Suprapubic skin (tissue), 3 donors: ENCODE measurements around the gene EPB41.

ENCODE experiments used
- CTCF ChIP-seq, 2 donors: fragments of 200-600 bp in 1 of 2; fragments of 450-650 bp in 1 of 2; sonication (generic) in 1 of 2; IDR thresholded peaks; one replicate each; pipeline ENCODE4 v1.5.1; 2016 to 2019; ENCODE audit warnings: antibody characterized with exemption in 2 of 2, mild to moderate bottlenecking in 1 of 2, moderate library complexity in 1 of 2
- EP300 ChIP-seq: sonication (generic); formaldehyde crosslinking; IDR thresholded peaks from one replicate; pipeline ENCODE4 v1.6.1; 2017; ENCODE audit warnings: antibody characterized with exemption
- POLR2A ChIP-seq, 2 donors: fragments of 450-650 bp; IDR thresholded peaks; one replicate each; pipeline ENCODE4 v1.6.1; 2017; ENCODE audit warnings: antibody characterized with exemption in 2 of 2, mild to moderate bottlenecking in 2 of 2, moderate library complexity in 2 of 2

GRCh38 chr1:28917757-28918118, 3.4 kb downstream of the EPB41 start:
- TF ChIP-seq EP300, result no peak
- no peak for TF ChIP-seq CTCF (IDR thresholded peaks at IDR 0.05)
- TF ChIP-seq POLR2A (IDR thresholded peaks at IDR 0.05), result no peak
